ENCODE results near the gene VWDE.

The VWDE gene

GRCh38 chr7:12290761-12291160 lies 112.9 kb downstream of the VWDE start:
- no peaks in the 10 kb centered on the region for H3K27me3 ChIP-seq (ENCODE audit: insufficient read depth, low read length)
- H2BK120ac ChIP-seq (ENCODE audit: insufficient read depth, low read length, poor library complexity) = no peak overlapping the region
- no peak overlapping the region for H3K9ac ChIP-seq (ENCODE audit: low read length)
- no peak overlapping the region for H2AK5ac ChIP-seq (ENCODE audit: low read length)
- H3K4me3 ChIP-seq (ENCODE audit: low read depth, low read length) = no peak overlapping the region
- H3K23ac ChIP-seq (ENCODE audit: low read length) = no peak overlapping the region
- H3K18ac ChIP-seq (ENCODE audit: low read length) = no peak overlapping the region
- H2BK12ac ChIP-seq (ENCODE audit: low read length) = no peak overlapping the region
- no peaks in the 10 kb centered on the region for H3K79me2 ChIP-seq (ENCODE audit: control insufficient read depth, insufficient read depth, low read length, poor library complexity)
- no peak overlapping the region for H4K8ac ChIP-seq (ENCODE audit: low read depth, low read length)
- H3K27ac ChIP-seq (ENCODE audit: low read depth, low read length) = no peak overlapping the region
- H3K14ac ChIP-seq (ENCODE audit: low read length) = no peak overlapping the region
- H4K12ac ChIP-seq (ENCODE audit: low read depth, low read length) = no peak overlapping the region
- H2BK5ac ChIP-seq (ENCODE audit: low read depth, low read length, poor library complexity) = no peak overlapping the region
- DNase-seq = no peak
- H3K36me3 ChIP-seq (ENCODE audit: control insufficient read depth in 1 of 2, insufficient read depth in 2 of 2, low read length in 2 of 2) = no peaks in the 10 kb centered on the region
- H3K4me1 ChIP-seq (ENCODE audit: control insufficient read depth in 1 of 2, insufficient read depth in 2 of 2, low read length in 2 of 2) = no peaks in the 10 kb centered on the region
- H4K91ac ChIP-seq (ENCODE audit: low read depth, low read length) = no peak overlapping the region
- no peak overlapping the region for H3K4ac ChIP-seq (ENCODE audit: low read depth, low read length)
- no peak overlapping the region for H2AFZ ChIP-seq (ENCODE audit: insufficient read depth, low read length, poor library complexity)
- no peak overlapping the region for H3K4me2 ChIP-seq (ENCODE audit: low read length)
- H3K79me1 ChIP-seq (ENCODE audit: low read length) = no peaks in the 10 kb centered on the region
- WGBS (ENCODE audit: extremely low coverage, insufficient coverage, insufficient read length) = no CpG with 5 or more reads among the region's 1 CpG
- peaks cover 2% of the 10 kb centered on the region for H3K9me3 ChIP-seq (ENCODE audit: insufficient read depth, low read depth, low read length)

DNA sequence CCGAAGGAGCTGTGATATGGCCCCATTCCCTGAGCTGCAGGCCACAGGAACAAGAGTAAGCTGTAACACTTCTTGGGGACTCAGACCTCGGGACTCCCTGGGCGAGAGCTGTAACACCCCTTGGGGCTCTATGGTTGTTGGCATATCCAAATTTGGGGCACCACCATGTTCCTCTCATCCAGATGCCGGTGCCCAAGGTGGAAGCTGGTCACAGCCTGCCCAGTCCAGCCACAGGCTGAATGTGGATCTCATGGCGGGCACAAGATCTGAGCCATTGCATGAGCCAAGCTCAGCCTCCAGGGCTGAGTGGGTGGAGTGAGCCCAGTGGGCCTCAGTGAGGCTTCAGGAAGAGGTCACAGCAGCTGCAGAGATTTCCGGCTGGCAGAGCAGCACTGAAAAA lies 113.7 kb downstream of the VWDE start:
- Histone ChIP-seq H4K8ac (ENCODE audit: low read depth, low read length) (no peak overlapping the region), H3K18ac (ENCODE audit: low read length) (no peak overlapping the region), H3K79me2 (ENCODE audit: control insufficient read depth, insufficient read depth, low read length, poor library complexity) (no peaks in the 10 kb centered on the region), H3K14ac (ENCODE audit: low read length) (no peak overlapping the region), H2AFZ (ENCODE audit: insufficient read depth, low read length, poor library complexity) (no peak overlapping the region), H4K12ac (ENCODE audit: low read depth, low read length) (no peak overlapping the region), H3K9ac (ENCODE audit: low read length) (peak overlapping the region; percentile 64), H3K4me3 (ENCODE audit: low read depth, low read length) (no peak overlapping the region), H3K23ac (ENCODE audit: low read length) (no peak overlapping the region), H2BK5ac (ENCODE audit: low read depth, low read length, poor library complexity) (no peak overlapping the region), H3K36me3 (ENCODE audit: control insufficient read depth in 1 of 2, insufficient read depth in 2 of 2, low read length in 2 of 2) (no peaks in the 10 kb centered on the region), H3K27ac (ENCODE audit: low read depth, low read length) (no peak overlapping the region), H3K4me1 (ENCODE audit: control insufficient read depth in 1 of 2, insufficient read depth in 2 of 2, low read length in 2 of 2) (no peaks in the 10 kb centered on the region), H3K27me3 (ENCODE audit: insufficient read depth, low read length) (no peaks in the 10 kb centered on the region), H2AK5ac (ENCODE audit: low read length) (no peak overlapping the region), H3K9me3 (ENCODE audit: insufficient read depth, low read depth, low read length) (peaks cover 2% of the 10 kb centered on the region), H2BK120ac (ENCODE audit: insufficient read depth, low read length, poor library complexity) (no peak overlapping the region), H3K79me1 (ENCODE audit: low read length) (no peaks in the 10 kb centered on the region), H3K4ac (ENCODE audit: low read depth, low read length) (no peak overlapping the region), H2BK12ac (ENCODE audit: low read length) (no peak overlapping the region), H4K91ac (ENCODE audit: low read depth, low read length) (no peak overlapping the region), H3K4me2 (ENCODE audit: low read length) (no peak overlapping the region)
- WGBS (ENCODE audit: extremely low coverage, insufficient coverage, insufficient read length) = no CpG with 5 or more reads among the region's 6 CpGs
- DNase-seq = no peak

DNA sequence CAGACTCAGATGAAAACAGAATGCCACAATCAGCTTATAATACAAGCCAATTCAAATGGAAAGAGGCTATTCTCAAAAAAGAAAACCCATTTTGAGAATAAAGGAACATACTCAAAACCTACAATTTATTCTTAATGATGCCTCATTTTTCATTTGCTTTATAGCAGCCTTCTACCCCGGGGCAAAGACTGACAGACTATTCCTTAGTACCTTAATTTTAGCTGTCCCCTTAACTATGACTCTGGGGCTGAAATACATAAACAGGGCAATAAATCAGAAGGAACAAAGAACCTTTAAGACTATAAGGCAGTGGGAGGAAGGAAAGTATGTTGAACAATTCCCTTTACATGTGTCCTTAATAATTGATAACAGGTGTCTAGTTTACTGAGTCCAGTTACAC lies 115.8 kb downstream of the VWDE start:
- Histone ChIP-seq H4K8ac (ENCODE audit: low read depth, low read length) (no peak overlapping the region), H4K12ac (ENCODE audit: low read depth, low read length) (no peak overlapping the region), H3K9ac (ENCODE audit: low read length) (no peak overlapping the region), H3K79me1 (ENCODE audit: low read length) (no peaks in the 10 kb centered on the region), H2AK5ac (ENCODE audit: low read length) (no peak overlapping the region), H3K4ac (ENCODE audit: low read depth, low read length) (no peak overlapping the region), H3K9me3 (ENCODE audit: insufficient read depth, low read depth, low read length) (peaks cover 2% of the 10 kb centered on the region), H3K36me3 (ENCODE audit: control insufficient read depth in 1 of 2, insufficient read depth in 2 of 2, low read length in 2 of 2) (no peaks in the 10 kb centered on the region), H2AFZ (ENCODE audit: insufficient read depth, low read length, poor library complexity) (no peak overlapping the region), H2BK120ac (ENCODE audit: insufficient read depth, low read length, poor library complexity) (no peak overlapping the region), H3K27me3 (ENCODE audit: insufficient read depth, low read length) (no peaks in the 10 kb centered on the region), H3K4me2 (ENCODE audit: low read length) (no peak overlapping the region), H3K4me3 (ENCODE audit: low read depth, low read length) (no peak overlapping the region), H4K91ac (ENCODE audit: low read depth, low read length) (no peak overlapping the region), H2BK5ac (ENCODE audit: low read depth, low read length, poor library complexity) (no peak overlapping the region), H3K14ac (ENCODE audit: low read length) (no peak overlapping the region), H3K4me1 (ENCODE audit: control insufficient read depth in 1 of 2, insufficient read depth in 2 of 2, low read length in 2 of 2) (no peaks in the 10 kb centered on the region), H3K23ac (ENCODE audit: low read length) (no peak overlapping the region), H3K79me2 (ENCODE audit: control insufficient read depth, insufficient read depth, low read length, poor library complexity) (no peaks in the 10 kb centered on the region), H2BK12ac (ENCODE audit: low read length) (no peak overlapping the region), H3K27ac (ENCODE audit: low read depth, low read length) (no peak overlapping the region), H3K18ac (ENCODE audit: low read length) (no peak overlapping the region)
- no peak for DNase-seq
- WGBS (ENCODE audit: extremely low coverage, insufficient coverage, insufficient read length) = no CpG with 5 or more reads among the region's 1 CpG

GRCh38 chr7:12281038-12281437 lies 122.6 kb downstream of the VWDE start:
- no peaks in the 10 kb centered on the region for H3K79me2 ChIP-seq (ENCODE audit: control insufficient read depth, insufficient read depth, low read length, poor library complexity)
- no CpG with 5 or more reads among the region's 1 CpG for WGBS (ENCODE audit: extremely low coverage, insufficient coverage, insufficient read length)
- H2BK12ac ChIP-seq (ENCODE audit: low read length) = no peak overlapping the region
- DNase-seq = no peak
- no peaks in the 10 kb centered on the region for H3K4me1 ChIP-seq (ENCODE audit: control insufficient read depth in 1 of 2, insufficient read depth in 2 of 2, low read length in 2 of 2)
- no peak overlapping the region for H3K4me2 ChIP-seq (ENCODE audit: low read length)
- H3K9me3 ChIP-seq (ENCODE audit: insufficient read depth, low read depth, low read length) = no peaks in the 10 kb centered on the region
- no peak overlapping the region for H3K14ac ChIP-seq (ENCODE audit: low read length)
- H3K23ac ChIP-seq (ENCODE audit: low read length) = no peak overlapping the region
- no peak overlapping the region for H3K4me3 ChIP-seq (ENCODE audit: low read depth, low read length)
- H2AFZ ChIP-seq (ENCODE audit: insufficient read depth, low read length, poor library complexity) = no peak overlapping the region
- H3K18ac ChIP-seq (ENCODE audit: low read length) = no peak overlapping the region
- no peak overlapping the region for H2BK120ac ChIP-seq (ENCODE audit: insufficient read depth, low read length, poor library complexity)
- H2AK5ac ChIP-seq (ENCODE audit: low read length) = no peak overlapping the region
- no peaks in the 10 kb centered on the region for H3K27me3 ChIP-seq (ENCODE audit: insufficient read depth, low read length)
- H4K91ac ChIP-seq (ENCODE audit: low read depth, low read length) = no peak overlapping the region
- H3K79me1 ChIP-seq (ENCODE audit: low read length) = no peaks in the 10 kb centered on the region
- no peak overlapping the region for H2BK5ac ChIP-seq (ENCODE audit: low read depth, low read length, poor library complexity)
- H4K12ac ChIP-seq (ENCODE audit: low read depth, low read length) = no peak overlapping the region
- no peak overlapping the region for H3K27ac ChIP-seq (ENCODE audit: low read depth, low read length)
- no peak overlapping the region for H4K8ac ChIP-seq (ENCODE audit: low read depth, low read length)
- no peak overlapping the region for H3K9ac ChIP-seq (ENCODE audit: low read length)
- H3K4ac ChIP-seq (ENCODE audit: low read depth, low read length) = no peak overlapping the region
- no peaks in the 10 kb centered on the region for H3K36me3 ChIP-seq (ENCODE audit: control insufficient read depth in 1 of 2, insufficient read depth in 2 of 2, low read length in 2 of 2)
